RCC 7860 (cell line): ENCODE measurements around the gene CYSRT1.

Source experiments
- DNase-seq: peaks from one replicate; pipeline ENCODE4 v3.0.0-alpha.2; 2015; ENCODE audit warnings: low spot score
- FAIRE-seq: peaks from 2 replicates; lab custom pipeline; 2012; peaks lifted over from hg19 to GRCh38; lab: Jason Lieb, UNC

Gene CYSRT1

DNA sequence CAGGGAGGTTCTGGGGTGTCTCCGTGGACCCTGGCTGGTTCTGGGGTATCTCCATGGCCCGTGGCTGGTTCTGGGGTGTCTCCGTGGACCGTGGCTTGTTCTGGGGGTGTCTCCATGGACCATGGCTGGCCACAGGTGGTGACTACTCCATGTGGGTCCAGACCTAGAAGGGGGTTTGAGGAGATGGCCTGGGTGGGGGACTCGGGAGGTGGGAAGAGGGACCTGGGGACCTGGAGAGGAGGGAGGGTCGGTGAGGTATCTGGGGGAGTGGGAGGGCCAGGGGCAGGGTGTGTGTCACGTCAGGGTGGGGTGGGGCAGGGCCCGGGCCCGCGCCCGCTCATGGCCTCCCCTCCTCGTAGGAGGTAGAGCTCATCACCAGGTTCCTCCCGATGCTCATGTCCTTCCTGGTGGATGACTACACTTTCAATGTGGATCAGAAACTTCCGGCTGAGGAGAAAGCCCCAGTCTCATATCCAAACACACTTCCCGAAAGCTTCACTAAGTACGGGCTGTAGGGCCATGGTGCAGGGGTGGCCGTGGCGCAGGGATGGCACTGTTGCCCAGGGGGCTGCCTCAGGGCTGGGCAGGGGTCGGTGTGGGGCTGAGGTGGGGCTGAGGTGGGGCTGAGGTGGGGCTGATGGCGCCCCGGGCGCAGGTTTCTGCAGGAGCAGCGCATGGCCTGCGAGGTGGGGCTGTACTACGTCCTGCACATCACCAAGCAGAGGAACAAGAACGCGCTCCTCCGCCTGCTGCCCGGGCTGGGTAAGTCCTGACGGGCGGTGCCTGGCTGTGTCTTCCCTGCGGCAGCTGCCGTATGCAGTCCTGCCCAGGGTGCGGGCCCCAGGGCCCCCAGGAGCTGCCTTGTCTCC, 41.8 kb downstream of the CYSRT1 start:
- DNase-seq (no peak), FAIRE-seq (no peak)

DNA sequence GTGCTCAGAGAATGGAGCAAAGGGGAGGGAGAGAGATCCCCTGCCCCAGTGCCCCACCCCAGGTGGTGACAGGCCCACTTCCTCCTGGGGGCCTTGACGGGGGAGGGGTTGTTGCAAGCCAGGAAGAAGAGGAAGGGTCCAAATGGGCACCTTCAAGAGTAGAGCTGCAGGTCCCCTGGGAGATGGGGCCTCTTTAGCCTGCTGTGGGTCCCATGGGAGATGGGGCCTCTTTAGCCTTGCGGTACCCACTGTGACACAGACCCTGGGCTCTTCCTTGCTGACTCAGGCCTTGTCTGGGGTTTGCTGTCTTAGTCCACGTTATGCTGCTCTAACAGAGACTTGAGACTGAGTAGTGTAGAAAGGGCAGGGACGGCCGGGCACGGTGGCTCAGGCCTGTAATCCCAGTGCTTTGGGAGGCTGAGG, 43.0 kb downstream of the CYSRT1 start:
- DNase-seq (no peak), FAIRE-seq (no peak)

DNA sequence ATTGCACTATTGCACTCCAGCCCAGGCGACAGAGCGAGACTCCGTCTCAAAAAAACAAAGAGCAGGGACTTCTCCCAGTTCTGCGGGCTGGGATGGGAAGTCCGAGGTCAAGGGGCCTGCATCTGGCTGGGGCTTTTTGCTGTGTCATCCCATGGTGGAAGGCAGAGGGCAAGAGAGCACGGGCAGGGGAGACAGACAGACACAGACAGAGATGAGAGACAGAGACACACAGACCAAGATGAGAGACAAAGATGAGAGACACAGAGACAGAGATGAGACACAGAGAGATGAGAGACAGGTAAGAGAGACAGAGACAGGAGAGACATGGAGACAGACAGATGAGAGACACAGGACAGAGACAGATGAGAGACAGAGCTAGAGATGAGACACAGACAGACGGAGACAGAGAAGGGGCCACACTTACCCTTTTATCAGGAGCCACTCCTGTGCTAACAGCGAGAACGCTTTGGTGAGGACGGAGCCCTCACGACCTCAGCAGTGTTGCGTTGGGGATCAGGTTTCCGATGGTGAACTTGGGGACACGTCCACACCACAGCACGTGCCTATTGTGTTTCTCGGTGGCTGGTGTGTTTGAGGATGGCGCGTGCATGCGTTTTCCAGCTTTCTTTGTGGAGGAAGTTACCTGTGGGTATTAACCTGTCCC, 43.7 kb downstream of the CYSRT1 start:
- FAIRE-seq (no peak), DNase-seq (no peak)

DNA sequence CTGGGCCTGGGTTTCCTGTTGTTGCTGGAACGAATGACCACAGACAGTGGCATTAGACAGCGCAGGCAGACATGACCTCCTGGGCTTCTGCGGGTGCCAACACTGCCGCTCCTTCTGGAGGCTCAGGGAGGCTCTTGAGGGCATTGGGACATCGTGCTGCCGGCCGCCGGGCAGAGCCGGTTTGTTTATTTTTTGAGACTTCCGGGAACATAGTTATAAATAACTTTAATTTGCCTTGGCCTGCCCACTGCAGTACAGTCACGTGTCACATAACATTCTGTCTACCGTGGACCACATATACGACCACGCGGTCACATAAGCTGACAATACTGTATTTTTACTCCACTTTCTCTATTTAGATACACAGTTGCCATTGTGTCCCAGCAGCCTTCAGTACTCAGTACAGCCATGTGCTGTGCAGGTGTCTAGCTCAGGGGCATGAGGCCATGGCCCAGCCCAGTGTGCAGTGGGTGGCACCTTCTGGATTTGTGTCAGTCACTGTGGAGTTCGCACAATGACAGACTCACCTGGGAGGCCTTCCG, 44.3 kb downstream of the CYSRT1 start:
- DNase-seq: no peak
- FAIRE-seq: no peak

DNA sequence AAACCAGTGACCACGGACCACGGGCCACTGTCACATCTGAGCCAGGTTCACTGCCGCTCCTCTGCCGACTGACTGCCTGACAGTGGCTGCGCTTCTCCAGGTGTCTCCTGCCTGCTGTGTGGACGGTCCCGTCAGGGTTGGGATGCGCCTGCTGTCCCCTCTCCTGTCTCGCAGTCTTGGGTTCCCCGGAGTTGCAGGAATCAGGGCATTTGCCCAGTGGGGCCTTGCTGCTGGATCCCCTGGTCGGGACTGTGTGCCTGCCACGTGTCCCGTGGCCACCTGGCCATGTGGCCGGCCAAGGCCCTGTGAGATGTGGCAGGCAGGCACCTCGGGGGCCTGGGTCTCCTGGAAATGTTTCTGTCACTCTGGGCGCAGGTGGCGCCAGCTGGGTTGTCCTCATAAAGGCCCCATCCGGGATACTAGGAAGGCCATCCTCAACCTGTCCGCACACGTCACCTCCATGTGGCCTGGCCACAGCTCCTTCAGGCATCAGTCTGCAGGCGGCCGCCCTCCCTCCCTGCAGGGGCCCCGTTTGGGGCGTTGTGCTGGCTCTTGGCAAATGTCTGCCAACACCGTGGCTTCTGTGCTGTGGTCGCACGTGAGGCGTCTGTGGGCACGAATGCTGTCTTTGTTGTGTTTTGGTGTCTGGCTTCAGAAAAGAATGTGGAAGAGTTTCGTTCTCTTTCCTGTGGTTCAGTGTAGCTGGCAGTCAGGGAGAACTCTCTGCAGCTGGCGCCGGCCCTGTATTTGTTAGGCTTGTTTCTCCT, 46.1 kb downstream of the CYSRT1 start:
- DNase-seq: no peak
- no peak for FAIRE-seq

DNA sequence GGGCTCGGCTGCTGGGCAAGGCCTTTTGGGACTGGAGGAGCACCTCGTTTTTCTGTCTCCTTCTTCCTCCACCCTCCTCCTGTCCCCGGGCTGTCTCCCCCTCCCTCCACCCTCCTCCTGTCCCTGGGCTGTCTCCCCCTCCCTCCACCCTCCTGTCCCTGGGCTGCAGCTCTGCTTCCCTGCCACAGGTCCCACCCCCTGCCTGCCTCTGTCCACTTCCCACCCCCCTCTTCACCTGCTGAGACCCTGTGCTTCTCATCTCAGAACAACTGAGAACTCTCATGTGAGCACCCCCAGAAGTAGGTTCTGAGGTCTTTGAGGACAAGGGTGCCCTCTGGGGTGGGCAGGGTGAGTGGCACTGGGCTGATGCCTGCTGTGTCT, 46.7 kb downstream of the CYSRT1 start:
- no peak for FAIRE-seq

DNA sequence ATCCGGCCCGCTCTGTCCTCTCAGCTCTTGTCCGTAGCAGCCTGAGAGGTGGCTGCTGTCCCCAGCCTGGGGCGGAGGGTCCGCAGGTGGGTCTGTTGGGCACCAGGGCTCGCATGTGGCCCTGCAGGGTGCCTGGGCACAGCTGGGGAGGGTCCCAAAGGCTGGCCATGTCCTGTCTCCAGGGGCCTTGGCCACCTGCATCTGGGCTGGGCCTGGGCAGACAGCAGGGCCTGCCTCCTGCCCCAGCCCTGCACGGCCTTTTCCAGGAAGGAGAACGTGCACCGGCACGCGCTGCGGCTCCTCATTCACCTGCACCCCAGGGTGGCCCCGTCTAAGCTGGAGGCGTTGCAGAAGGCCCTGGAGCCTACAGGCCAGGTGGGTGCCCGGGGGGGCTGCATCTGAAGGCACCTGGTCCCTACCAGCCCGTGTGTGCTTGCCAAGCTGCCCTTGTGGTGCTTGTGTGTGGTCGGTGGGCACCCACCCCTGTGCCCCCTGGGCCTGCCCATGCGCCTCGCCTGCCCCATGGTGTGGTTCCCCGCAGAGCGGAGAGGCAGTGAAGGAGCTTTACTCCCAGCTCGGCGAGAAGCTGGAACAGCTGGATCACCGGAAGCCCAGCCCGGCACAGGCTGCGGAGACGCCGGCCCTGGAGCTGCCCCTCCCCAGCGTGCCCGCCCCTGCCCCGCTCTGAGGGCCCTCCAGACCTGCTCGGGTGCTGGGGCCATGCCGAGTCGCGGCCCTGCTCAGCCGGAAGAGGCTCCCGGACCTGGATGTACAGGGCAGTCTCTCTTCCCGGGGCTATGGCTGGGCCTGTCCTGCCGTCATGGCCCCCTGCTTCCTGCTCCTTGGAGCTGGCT, 47.5 kb downstream of the CYSRT1 start:
- no peak for FAIRE-seq
- DNase-seq: no peak

More for the DNA sequence above, 46.7 kb downstream of the CYSRT1 start:
- no peak for DNase-seq

DNA sequence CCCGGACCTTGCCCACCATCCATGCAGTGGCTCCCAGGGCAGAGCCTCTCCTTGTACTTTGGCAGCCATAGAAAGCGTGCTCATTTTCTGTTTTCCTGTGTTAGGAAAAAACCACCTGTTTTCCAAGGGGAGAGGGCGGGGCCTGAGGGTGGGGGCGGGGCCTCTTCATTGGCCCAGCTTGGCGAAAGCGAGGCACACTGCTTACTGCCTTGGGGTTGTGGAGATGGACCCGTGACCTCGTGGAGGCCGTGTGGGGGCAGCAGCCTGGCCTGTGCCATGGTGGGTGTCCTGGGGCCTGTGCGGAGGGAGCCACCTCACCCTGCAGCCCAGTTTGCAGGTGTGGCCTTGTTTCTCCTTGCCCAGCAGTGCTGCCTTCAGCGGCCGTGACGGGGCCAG, 48.1 kb downstream of the CYSRT1 start:
- DNase-seq (no peak), FAIRE-seq (no peak)

DNA sequence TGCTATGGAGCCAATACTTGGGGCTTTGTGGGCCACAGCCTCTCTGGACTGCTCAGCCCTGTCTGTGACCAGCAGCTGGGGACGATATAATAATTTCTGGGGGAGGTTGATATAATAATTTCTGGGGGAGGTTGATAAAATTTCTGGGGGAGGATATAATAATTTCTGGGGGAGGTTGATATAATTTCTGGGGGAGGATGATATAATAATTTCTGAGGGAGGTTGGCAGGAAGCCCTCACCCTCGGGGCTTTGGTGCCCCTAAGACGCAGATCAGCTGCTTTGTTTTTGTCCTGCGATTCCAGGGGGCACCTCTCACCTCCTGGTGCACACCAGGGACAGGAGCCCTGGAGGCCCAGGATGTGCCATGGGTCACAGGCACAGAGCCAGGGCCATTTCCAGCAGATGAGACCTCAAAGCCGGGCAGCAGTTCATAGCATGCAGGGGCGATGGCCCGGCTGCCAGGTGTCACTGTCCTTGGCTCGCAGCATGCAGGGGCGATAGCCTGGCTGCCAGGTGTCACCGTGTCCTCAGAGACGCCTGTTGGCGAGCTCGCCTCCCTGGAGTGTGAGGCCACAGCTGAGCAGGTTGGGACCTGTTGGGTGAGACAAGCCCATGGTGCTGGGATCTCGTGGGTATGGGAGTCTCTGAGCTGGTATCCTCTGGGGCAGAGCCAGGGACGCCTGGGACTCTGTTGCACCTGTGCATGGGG, 48.8 kb downstream of the CYSRT1 start:
- DNase-seq (no peak), FAIRE-seq (no peak)

DNA sequence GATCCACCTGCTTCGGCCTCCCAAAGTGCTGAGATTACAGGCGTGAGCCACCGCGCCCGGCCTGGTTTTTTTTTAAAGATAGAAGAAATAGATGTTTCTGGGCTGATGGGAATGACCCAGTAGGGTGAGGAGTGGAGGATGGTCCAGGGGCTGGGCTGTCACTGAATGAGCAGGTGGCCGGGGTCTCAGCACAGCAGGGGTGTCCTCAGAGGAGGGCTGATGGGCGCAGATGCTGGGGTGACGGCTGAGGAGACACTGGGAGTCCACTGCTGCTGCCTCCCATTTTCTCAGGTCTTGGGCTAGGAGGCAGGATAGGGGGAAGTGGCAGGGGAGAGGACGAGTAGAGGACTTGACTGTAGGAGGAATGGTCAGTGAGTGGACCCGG, 50.2 kb downstream of the CYSRT1 start:
- FAIRE-seq (no peak), DNase-seq (no peak)
